A549 (cell line): ENCODE data around the gene HOOK2. TPM values are rescaled to one million over a fixed set of nuclear protein-coding genes. Genes with fewer than 3 reads are reported as not detected.
A peak's percentile ranks its signal among the peaks of the same experiment; 100 is the strongest.

Experiments
- ATAC-seq, 2 experiments: fragments of 200-7000 bp in 1 of 2; fragments of >200 bp in 1 of 2; cut with Nextera tagmentation in 1 of 2; cut with Tn5 transposase in 1 of 2; 3 replicates each; pipeline versions ENCODE4 v1.8.0 to v1.9.1; 2018 to 2020; ENCODE audit warnings: mild to moderate bottlenecking in 1 of 2, moderate library complexity in 1 of 2
- CTCF ChIA-PET: fragments of 300-600 bp; sonication (Branson Sonifier 250); formaldehyde crosslinking; extraction: SDS; loops from one replicate; lab custom pipeline; 2021; ENCODE audit warnings: antibody characterized with exemption, inconsistent platforms; lab: Yijun Ruan, JAX
- POLR2A ChIA-PET: fragments of 350-600 bp; formaldehyde crosslinking; extraction: SDS; loops from one replicate; lab custom pipeline; 2021; ENCODE audit warnings: antibody characterized with exemption, inconsistent platforms; lab: Yijun Ruan, JAX
- DNase-seq, 2 experiments: peaks; one replicate each; pipeline versions ENCODE4 v3.0.0 to v3.0.0-alpha.2; 2011 to 2016; ENCODE audit warnings: low read depth in 1 of 2, low spot score in 1 of 2
- FAIRE-seq: peaks from 2 replicates; lab custom pipeline; 2011; peaks lifted over from hg19 to GRCh38; lab: Jason Lieb, UNC
- H3K27ac ChIP-seq, 2 experiments: fragments of >200 bp; sonication (Bioruptor Twin); formaldehyde crosslinking; 3 replicates each; pipeline ENCODE4 v1.5.1; 2016 to 2017
- H3K4me1 ChIP-seq: fragments of >200 bp; sonication (Bioruptor Twin); formaldehyde crosslinking; 3 replicates; pipeline ENCODE4 v1.6.1; 2016
- H3K4me2 ChIP-seq: fragments of >200 bp; sonication (Bioruptor Twin); formaldehyde crosslinking; 3 replicates; pipeline ENCODE4 v1.6.1; 2016
- H3K4me3 ChIP-seq: fragments of >200 bp; sonication (Bioruptor Twin); formaldehyde crosslinking; 3 replicates; pipeline ENCODE4 v1.5.1; 2016
- H3K9me3 ChIP-seq: fragments of >200 bp; sonication (Bioruptor Twin); formaldehyde crosslinking; 3 replicates; pipeline ENCODE4 v1.6.1; 2016
- CBX8 ChIP-seq: fragments of 200-600 bp; sonication (generic); IDR thresholded peaks from 2 replicates; pipeline ENCODE4 v1.6.1; 2016
- CHD2 ChIP-seq: fragments of 150-350 bp; IDR thresholded peaks from 2 replicates; pipeline ENCODE4 v1.6.1; 2014; ENCODE audit warnings: low read length; ENCODE audit not compliant: partially characterized antibody
- EHF ChIP-seq: fragments of 250-450 bp; sonication (Bioruptor Pico); IDR thresholded peaks from 2 replicates; pipeline ENCODE4 v1.5.0; 2020; ENCODE audit warnings: mild to moderate bottlenecking
- EP300 ChIP-seq, 2 experiments: fragments of >200 bp; sonication (Bioruptor Twin); formaldehyde crosslinking; IDR thresholded peaks; 2 replicates in 1 of 2; 3 replicates in 1 of 2; pipeline ENCODE4 v1.6.1; 2016 to 2017
- HEYL ChIP-seq: fragments of 250-450 bp; sonication (Bioruptor Pico); IDR thresholded peaks from 2 replicates; pipeline ENCODE4 v1.8.0; 2021; ENCODE audit warnings: mild to moderate bottlenecking, moderate library complexity
- HOXA7 ChIP-seq: fragments of 250-450 bp; sonication (Bioruptor Pico); IDR thresholded peaks from 2 replicates; pipeline ENCODE4 v1.5.0; 2020; ENCODE audit warnings: mild to moderate bottlenecking, moderate library complexity
- HOXB13 ChIP-seq: fragments of 250-450 bp; sonication (Bioruptor Pico); IDR thresholded peaks from 2 replicates; pipeline ENCODE4 v1.5.0; 2020; ENCODE audit warnings: low read depth, mild to moderate bottlenecking, moderate library complexity
- KDM1A ChIP-seq: fragments of 200-600 bp; sonication (generic); IDR thresholded peaks from 2 replicates; pipeline ENCODE4 v1.6.1; 2016; ENCODE audit warnings: low read depth, mild to moderate bottlenecking
- KDM5A ChIP-seq: fragments of 200-600 bp; sonication (generic); IDR thresholded peaks from 2 replicates; pipeline ENCODE4 v1.6.1; 2016; ENCODE audit warnings: antibody characterized with exemption, mild to moderate bottlenecking
- MAFK ChIP-seq: fragments of 450-650 bp; IDR thresholded peaks from 2 replicates; pipeline ENCODE4 v1.6.1; 2014; ENCODE audit not compliant: partially characterized antibody
- MAZ ChIP-seq: fragments of 150-350 bp; IDR thresholded peaks from 2 replicates; pipeline ENCODE4 v1.6.1; 2014; ENCODE audit warnings: antibody characterized with exemption, low read depth, low read length, borderline replicate concordance
- MYC ChIP-seq: IDR thresholded peaks from 2 replicates; pipeline ENCODE4 v1.6.1; 2012; ENCODE audit warnings: mild to moderate bottlenecking, inconsistent platforms, low read length, improper control_type of control experiment, borderline replicate concordance
- NFE2L2 ChIP-seq: fragments of 150-350 bp; conservative IDR thresholded peaks from 2 replicates; pipeline ENCODE4 v1.6.1; 2014; ENCODE audit warnings: low read length
- NR3C1 ChIP-seq: fragments of >200 bp; sonication (Bioruptor Twin); formaldehyde crosslinking; IDR thresholded peaks from 3 replicates; pipeline ENCODE4 v1.6.1; 2017
- POLR2AphosphoS2 ChIP-seq: conservative IDR thresholded peaks from 2 replicates; pipeline ENCODE4 v1.6.1; 2012; ENCODE audit warnings: low read length, improper control_type of control experiment, inconsistent platforms
- RAD21 ChIP-seq, 2 experiments: fragments of >200 bp in 1 of 2; sonication (Bioruptor Twin) in 1 of 2; formaldehyde crosslinking in 1 of 2; IDR thresholded peaks in 1 of 2; conservative IDR thresholded peaks in 1 of 2; 2 replicates in 1 of 2; 3 replicates in 1 of 2; pipeline ENCODE4 v1.6.1; 2012 to 2018; ENCODE audit warnings: inconsistent platforms in 1 of 2
- RCOR1 ChIP-seq: fragments of 150-350 bp; IDR thresholded peaks from 2 replicates; pipeline ENCODE4 v1.6.1; 2014; ENCODE audit warnings: antibody characterized with exemption, low read length, low read depth
- RNF2 ChIP-seq: fragments of 200-600 bp; sonication (generic); IDR thresholded peaks from 2 replicates; pipeline ENCODE4 v1.6.1; 2016; ENCODE audit warnings: low read depth, mild to moderate bottlenecking, antibody characterized with exemption, moderate library complexity, borderline replicate concordance
- SREBF2 ChIP-seq: fragments of 450-650 bp; IDR thresholded peaks from 2 replicates; pipeline ENCODE4 v1.6.1; 2014; ENCODE audit warnings: mild to moderate bottlenecking, moderate library complexity
- TP53 ChIP-seq: fragments of 250-450 bp; sonication (Bioruptor Pico); IDR thresholded peaks from 2 replicates; pipeline ENCODE4 v1.5.0; 2021; ENCODE audit warnings: mild to moderate bottlenecking, moderate library complexity
- ZC3H11A ChIP-seq: fragments of 450-650 bp; IDR thresholded peaks from 2 replicates; pipeline ENCODE4 v1.6.1; 2014; ENCODE audit warnings: antibody characterized with exemption, mild to moderate bottlenecking
- ZSCAN20 ChIP-seq: fragments of 250-450 bp; sonication (Bioruptor Pico); IDR thresholded peaks from 2 replicates; pipeline ENCODE4 v1.8.0; 2022; ENCODE audit warnings: mild to moderate bottlenecking, moderate library complexity
- WGBS: methylation state at CpG from one replicate; pipeline ENCODE4 v1.1.6; 2017; ENCODE audit errors: missing lambda C conversion rate; 5-methylcytosine and 5-hydroxymethylcytosine counted together
- polyA plus RNA-seq, 4 experiments: library from polyadenylated mRNA; depleted of rRNA in 3 of 4; stranded (reverse); fragments of >200 nt; fragmentation: RNase III in 1 of 4; extraction: RNeasy Plus Mini Kit Qiagen cat#74134 plus additional on column Dnase treatment in 1 of 4; gene quantifications; 2 replicates in 3 of 4; 3 replicates in 1 of 4; pipeline ENCODE4 v1.2.3, GENCODE V29; 2011 to 2017
- TF ChIP-seq, protein P1 (sequence below): fragments of >200 bp; sonication (Bioruptor Twin); formaldehyde crosslinking; IDR thresholded peaks from 2 replicates; pipeline ENCODE4 v1.6.1; 2016
- TF ChIP-seq, protein P2 (sequence below): fragments of 200-600 bp; sonication (generic); IDR thresholded peaks from 2 replicates; pipeline ENCODE4 v1.6.1; 2016; ENCODE audit warnings: antibody characterized with exemption, mild to moderate bottlenecking, moderate library complexity
- TF ChIP-seq, protein P3 (sequence below): fragments of 450-650 bp; IDR thresholded peaks from 2 replicates; pipeline ENCODE4 v1.6.1; 2014; ENCODE audit warnings: antibody characterized with exemption
- TF ChIP-seq, protein P4 (sequence below): fragments of 150-350 bp; IDR thresholded peaks from 2 replicates; pipeline ENCODE4 v1.6.1; 2014; ENCODE audit warnings: low read depth, mild to moderate bottlenecking, low read length

The HOOK2 gene
- polyA plus RNA-seq, 2 of the 4 experiments (the other 2 are of a cell fraction): 8.3 to 21.5 TPM

DNA sequence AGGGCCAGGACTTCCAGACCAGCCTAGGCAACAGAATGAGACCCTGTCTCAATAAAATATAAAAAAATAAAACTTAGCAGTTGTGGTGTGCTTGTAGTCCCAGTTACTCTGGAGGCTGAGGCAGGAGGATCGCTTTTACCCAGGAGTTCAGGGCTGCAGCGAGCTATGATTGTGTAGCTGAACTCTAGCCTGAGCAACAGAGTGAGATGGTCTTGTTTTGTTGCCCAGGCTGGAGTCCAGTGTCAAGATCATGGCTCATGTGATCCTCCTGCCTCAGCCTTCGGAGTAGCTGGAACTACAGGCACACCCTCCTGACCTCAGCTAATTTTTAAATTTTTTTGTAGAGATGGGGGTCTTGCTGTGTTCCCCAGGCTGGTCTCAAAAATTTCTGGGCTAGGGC lies 11.6 kb upstream of the HOOK2 start (continued):
- no peak for TF ChIP-seq KDM1A
- no peak for TF ChIP-seq MAFK
- no peak for TF ChIP-seq MYC
- no peak for TF ChIP-seq HOXA7
- TF ChIP-seq MAZ: no peak
- TF ChIP-seq SREBF2: no peak

DNA sequence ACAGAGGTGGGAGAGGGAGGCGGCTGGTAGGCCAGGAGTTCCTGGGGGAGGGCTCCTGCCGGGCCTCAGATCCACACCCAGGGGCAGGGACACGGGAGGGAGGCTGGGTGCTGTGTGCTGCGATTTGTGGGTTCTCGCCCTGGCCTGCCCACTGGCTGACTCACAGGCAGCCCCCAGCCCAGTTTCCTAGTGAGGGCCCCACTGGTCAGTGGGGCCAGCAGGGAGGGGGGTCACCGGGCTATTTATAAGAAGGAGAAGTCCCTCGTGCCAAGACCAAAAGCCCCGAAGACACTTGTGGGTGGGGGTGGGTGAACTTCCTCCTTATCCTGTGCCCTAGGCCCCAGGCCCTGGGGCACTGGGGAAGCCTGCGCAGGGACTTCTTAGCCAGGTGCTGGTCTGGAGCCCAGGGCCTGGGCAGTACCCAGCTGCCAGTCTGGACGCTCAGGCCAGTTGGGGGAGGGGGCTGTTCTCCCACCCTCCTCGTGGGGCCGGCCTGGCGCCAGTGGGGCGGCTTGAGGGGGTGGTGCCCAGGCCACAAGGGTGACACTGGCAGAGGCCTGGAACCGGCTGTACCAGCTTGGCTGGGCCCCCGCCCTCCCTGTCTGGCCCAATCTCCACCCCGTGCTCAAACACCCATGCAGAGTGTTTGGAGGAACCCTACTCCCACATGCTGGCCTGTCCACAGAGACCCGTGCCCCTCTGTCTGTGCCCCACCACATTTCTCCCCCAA lies 11.0 kb upstream of the HOOK2 start:
- no peak overlapping the region for H3K4me3 ChIP-seq
- ChIA-PET CTCF (interaction anchor here (3.1 to 5.0 kb wide), 2 partner anchors 9 to 10 kb away, joined by 17 to 58 read pairs; no protein-coding TSS in a partner anchor), POLR2A (interaction anchor here (0.6 kb wide), 1 partner anchor 78 kb away, joined by 3 read pairs; no protein-coding TSS in a partner anchor)

DNA sequence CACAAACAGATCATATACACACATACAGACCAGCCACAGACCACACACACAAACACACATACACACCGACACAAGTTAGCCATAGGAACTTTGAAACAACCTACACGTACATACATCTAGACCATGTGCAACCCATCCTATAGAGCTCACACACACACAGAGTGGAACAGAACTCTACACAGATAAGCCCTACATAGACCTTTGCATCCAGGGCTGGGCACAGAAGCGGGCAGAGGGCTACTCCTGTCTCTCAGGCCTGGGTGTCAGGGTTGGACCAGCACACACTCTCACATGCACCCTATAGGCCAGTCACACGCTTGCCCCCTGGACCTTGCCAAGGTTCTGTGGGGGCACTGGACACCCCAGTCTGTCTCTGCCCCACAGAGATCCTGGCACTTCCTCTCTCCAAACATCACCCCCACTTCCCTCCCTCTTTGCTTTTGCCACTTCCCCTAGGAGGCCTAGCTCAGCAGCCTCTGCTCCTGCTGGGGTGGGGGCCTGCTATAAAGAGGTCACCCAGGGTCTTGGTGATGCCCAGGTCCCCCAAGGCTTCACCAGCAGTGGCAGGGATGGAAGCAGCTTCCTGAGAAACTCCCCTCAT lies 10.2 kb upstream of the HOOK2 start:
- no peak for TF ChIP-seq MAZ
- TF ChIP-seq POLR2AphosphoS2: no peak
- TF ChIP-seq NR3C1: no peak
- no peak for TF ChIP-seq KDM5A
- no peak for TF ChIP-seq CHD2
- TF ChIP-seq HEYL (CRISPR knock-in tag): no peak
- no peak for TF ChIP-seq MAFK
- TF ChIP-seq NFE2L2: no peak
- TF ChIP-seq ZSCAN20 (CRISPR knock-in tag): no peak
- TF ChIP-seq RNF2: no peak
- TF ChIP-seq, protein P1, sequence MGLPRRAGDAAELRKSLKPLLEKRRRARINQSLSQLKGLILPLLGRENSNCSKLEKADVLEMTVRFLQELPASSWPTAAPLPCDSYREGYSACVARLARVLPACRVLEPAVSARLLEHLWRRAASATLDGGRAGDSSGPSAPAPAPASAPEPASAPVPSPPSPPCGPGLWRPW: no peak
- TF ChIP-seq SREBF2: no peak
- no peak for TF ChIP-seq HOXB13
- TF ChIP-seq ZC3H11A: no peak
- no peak for TF ChIP-seq HOXA7
- TF ChIP-seq RCOR1: no peak
- no peak for TF ChIP-seq CBX8
- TF ChIP-seq, protein P2, sequence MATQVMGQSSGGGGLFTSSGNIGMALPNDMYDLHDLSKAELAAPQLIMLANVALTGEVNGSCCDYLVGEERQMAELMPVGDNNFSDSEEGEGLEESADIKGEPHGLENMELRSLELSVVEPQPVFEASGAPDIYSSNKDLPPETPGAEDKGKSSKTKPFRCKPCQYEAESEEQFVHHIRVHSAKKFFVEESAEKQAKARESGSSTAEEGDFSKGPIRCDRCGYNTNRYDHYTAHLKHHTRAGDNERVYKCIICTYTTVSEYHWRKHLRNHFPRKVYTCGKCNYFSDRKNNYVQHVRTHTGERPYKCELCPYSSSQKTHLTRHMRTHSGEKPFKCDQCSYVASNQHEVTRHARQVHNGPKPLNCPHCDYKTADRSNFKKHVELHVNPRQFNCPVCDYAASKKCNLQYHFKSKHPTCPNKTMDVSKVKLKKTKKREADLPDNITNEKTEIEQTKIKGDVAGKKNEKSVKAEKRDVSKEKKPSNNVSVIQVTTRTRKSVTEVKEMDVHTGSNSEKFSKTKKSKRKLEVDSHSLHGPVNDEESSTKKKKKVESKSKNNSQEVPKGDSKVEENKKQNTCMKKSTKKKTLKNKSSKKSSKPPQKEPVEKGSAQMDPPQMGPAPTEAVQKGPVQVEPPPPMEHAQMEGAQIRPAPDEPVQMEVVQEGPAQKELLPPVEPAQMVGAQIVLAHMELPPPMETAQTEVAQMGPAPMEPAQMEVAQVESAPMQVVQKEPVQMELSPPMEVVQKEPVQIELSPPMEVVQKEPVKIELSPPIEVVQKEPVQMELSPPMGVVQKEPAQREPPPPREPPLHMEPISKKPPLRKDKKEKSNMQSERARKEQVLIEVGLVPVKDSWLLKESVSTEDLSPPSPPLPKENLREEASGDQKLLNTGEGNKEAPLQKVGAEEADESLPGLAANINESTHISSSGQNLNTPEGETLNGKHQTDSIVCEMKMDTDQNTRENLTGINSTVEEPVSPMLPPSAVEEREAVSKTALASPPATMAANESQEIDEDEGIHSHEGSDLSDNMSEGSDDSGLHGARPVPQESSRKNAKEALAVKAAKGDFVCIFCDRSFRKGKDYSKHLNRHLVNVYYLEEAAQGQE: no peak
- no peak for TF ChIP-seq TP53 (CRISPR knock-in tag)
- no peak for TF ChIP-seq EHF (CRISPR knock-in tag)
- Histone ChIP-seq H3K9me3 (no peaks in the 10 kb centered on the region), H3K4me2 (peak overlapping the region; percentile 99), H3K27ac (peak overlapping the region; percentile 96 to 99), H3K4me3 (no peak overlapping the region), H3K4me1 (peaks cover 75% of the 10 kb centered on the region)
- ChIA-PET POLR2A (interaction anchor here (0.6 kb wide), 1 partner anchor 77 kb away, joined by 3 read pairs; no protein-coding TSS in a partner anchor), CTCF (interaction anchor here (3.1 to 5.0 kb wide), 2 partner anchors 8 to 11 kb away, joined by 17 to 58 read pairs; no protein-coding TSS in a partner anchor)
- no peak for DNase-seq
- 67% methylated on average over 4 of the region's 4 CpGs for WGBS
- no peak for FAIRE-seq
- ATAC-seq: no peak

More for the DNA sequence above, 11.0 kb upstream of the HOOK2 start:
- FAIRE-seq (no peak), DNase-seq (peak in 1 of 2 experiments; percentile 31)
- WGBS: 52% methylated on average over 6 of the region's 18 CpGs
- no peak for TF ChIP-seq RNF2
- TF ChIP-seq RAD21 (conservative IDR thresholded peaks at IDR 0.05 in 1 of 2, IDR thresholded peaks at IDR 0.05 in 1 of 2): no peak
- TF ChIP-seq, protein P3, sequence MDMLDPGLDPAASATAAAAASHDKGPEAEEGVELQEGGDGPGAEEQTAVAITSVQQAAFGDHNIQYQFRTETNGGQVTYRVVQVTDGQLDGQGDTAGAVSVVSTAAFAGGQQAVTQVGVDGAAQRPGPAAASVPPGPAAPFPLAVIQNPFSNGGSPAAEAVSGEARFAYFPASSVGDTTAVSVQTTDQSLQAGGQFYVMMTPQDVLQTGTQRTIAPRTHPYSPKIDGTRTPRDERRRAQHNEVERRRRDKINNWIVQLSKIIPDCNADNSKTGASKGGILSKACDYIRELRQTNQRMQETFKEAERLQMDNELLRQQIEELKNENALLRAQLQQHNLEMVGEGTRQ: no peak
- TF ChIP-seq, protein P4, sequence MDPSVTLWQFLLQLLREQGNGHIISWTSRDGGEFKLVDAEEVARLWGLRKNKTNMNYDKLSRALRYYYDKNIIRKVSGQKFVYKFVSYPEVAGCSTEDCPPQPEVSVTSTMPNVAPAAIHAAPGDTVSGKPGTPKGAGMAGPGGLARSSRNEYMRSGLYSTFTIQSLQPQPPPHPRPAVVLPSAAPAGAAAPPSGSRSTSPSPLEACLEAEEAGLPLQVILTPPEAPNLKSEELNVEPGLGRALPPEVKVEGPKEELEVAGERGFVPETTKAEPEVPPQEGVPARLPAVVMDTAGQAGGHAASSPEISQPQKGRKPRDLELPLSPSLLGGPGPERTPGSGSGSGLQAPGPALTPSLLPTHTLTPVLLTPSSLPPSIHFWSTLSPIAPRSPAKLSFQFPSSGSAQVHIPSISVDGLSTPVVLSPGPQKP: no peak
- TF ChIP-seq EP300 (IDR thresholded peaks at IDR 0.05): no peak
- no peak for TF ChIP-seq NFE2L2
- TF ChIP-seq SREBF2: no peak
- TF ChIP-seq, all 56 proteins: peak for 0
- Histone ChIP-seq H3K9me3 (no peaks in the 10 kb centered on the region), H3K27ac (peak overlapping the region; percentile 96 to 99), H3K4me1 (peaks cover 80% of the 10 kb centered on the region), H3K4me2 (peak overlapping the region; percentile 99)
- ATAC-seq: no peak
